ENCODE data around the gene PTK6.

PTK6 gene

GRCh38 chr20:63478346-63479302 lies 58.6 kb downstream of the PTK6 start:
- no peak for DNase-seq (ENCODE audit: low read depth, low spot score)
